ENCODE results near the gene C3orf70.

C3orf70 gene, protein sequence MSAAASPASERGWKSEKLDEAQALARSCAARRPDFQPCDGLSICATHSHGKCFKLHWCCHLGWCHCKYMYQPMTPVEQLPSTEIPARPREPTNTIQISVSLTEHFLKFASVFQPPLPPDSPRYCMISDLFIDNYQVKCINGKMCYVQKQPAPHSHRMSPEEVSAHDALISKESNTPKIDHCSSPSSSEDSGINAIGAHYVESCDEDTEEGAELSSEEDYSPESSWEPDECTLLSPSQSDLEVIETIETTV

DNA sequence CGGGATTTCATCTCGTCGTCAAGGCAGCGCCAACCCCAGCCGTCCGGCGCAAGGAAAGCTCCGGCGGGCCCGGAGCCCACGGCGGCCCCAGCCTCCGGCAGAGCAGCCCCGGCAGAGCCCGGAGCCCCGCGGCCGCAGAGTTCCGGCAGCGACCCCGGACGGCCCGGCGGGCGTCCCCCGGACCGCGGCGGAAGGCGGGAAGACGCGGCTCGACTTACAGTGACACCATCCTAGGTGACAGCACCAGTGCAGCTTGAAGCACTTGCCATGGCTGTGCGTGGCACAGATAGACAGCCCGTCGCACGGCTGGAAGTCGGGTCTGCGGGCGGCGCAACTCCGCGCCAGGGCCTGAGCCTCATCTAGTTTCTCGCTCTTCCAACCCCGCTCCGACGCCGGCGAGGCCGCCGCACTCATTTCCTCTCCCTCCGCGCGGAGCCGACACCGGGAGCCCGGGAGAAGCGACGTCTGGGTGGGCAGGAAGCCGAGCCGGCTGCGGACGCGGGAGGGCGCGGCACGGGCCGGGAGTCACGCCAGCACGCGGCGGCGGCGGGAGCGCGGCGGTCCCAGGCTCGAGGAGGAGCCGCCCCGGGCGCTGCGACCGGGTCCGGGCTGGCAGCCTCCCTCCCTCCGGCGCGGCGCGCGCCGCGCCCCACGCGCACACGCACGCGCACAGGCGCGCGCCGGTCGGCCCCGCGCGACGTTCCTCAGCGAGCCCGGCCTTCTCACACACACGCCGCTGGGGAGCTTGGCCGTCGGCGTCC, at the start of gene C3orf70:
C3orf70 (minus strand) TSS at position 651 of the 761 bp plus-strand sequence; CDS start at position 414, 237 bp downstream.
- DNase-seq, result no peak

DNA sequence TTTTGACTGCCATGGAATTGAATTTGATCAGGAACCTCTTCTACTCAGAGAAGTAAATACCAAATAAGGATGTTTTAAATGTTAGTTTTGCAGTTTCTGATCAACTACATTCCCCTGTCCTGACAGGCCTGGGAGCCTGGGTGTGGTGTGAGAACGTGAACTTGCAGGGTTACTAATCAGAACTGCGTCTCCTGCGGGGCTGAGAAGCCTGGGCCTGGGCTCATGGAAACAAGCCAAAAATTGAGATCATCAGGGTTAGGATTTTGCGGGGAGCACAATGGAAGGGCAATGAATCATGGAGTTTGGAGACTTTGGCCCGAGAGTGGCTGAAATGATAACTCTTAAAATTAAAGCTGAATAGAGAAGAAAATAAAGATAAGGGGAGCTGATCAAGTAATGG, 47.8 kb upstream of the C3orf70 start:
- no peak for DNase-seq

DNA sequence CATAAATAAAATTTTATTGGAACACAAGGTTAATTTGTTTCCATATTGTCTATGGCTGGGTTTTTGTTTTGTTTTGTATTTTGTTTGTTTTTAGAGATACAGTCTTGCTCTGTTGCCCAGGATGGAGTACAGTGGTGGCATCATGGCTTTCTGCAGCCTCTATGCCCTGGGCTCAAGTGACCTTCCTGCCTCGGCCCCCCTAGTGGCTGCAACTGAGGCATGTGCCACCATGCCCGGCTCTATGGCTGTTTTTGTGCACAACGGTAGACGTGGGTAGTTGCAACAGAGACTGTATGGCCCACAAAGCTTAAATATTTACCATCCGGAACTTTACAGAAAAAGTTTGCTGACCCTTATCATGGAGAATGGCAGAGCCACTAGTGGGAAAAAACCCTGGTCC, 46.8 kb upstream of the C3orf70 start:
- no peak for DNase-seq

DNA sequence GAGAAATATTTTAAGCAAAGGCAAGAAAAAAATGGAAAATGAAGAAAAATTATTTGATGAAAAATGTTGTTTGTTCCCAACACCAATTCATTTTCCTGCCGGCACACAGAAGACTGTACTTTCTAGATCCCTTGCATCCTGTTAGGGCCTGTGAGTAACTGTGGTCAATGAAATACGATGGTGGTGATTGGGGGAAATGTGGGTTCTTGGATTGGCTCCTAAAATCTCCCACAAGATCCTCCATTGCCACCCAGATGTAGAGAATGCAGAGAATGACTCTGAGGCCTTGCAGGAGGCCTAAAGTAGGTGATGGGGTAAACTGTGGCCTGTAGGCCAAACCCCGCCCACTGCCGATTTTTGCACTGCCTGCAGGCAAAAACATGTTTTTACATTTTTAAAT, 46.3 kb upstream of the C3orf70 start:
- no peak for DNase-seq

DNA sequence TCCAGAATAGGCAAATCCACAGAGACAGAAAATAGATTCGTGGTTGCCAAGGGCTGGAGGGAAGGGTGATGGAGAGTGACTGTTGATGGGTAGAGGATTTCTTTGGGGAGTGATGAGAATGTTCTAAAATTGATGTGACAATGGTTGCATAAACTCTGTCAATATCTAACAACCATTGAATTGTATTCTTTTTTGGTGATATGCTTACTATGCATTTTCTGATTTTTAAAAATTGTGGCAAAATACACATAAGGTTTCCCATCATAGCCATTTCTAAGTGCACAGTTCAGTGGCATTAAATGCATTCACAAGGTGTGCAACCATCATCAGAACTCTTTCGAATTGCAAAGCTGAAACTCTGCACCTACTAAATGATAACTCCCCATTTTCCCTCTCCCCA, 44.2 kb upstream of the C3orf70 start:
- no peak for DNase-seq

DNA sequence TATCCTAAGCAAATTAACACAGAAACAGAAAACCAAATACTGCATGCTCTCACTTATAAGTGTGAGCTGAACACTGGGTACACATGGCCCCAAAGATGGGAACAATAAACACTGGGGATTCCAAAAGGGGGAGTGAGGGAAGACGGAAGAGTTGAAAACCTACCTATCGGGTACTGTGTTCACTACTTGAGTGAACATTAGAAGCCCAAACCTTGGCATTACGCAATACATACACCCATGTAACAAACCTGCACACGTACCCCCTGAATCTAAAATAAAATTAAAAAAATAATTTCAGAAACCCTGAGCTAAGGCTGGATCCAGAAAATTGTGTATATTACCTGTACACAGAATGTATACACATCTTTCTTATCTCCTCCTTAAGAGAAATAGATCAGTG, 42.8 kb upstream of the C3orf70 start:
- DNase-seq, result no peak

DNA sequence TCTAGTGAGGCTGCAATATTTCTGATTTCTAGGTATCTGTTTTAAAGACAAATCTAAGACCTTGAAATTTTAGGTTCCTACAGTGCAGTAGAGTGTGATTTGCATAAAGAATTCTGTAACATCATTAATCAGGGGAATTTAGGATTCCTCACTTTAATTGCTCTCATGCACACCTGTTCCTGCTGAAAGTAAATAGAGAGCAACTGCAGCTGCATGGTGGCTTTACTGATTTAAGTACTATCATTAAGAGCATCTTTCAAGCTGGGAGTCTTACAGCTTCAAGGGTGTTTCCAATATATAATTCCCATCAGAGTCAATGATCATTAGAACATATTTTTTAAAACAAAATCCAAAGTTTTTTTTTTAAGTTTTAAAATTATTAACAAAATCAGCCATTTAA, 36.0 kb upstream of the C3orf70 start:
- DNase-seq, result peak; percentile 87

DNA sequence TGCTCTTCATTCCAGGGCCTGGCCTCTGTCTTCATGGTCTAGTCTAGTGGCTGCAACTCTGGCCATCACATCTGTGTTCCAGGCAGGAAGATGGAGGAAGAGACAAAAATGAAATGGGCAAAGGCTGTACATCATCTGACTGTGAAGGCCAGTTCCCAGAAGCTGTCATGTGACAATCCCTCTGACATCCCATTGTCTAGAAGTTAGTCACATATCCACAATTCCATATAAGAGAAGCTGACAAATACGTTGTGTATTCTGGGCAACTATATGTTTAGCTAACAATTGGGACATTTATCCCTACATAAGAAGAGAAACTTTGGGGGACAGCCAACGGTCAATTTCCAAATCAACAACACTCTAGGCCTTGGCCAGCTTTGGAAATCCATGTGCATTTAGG, 34.5 kb upstream of the C3orf70 start:
- no peak for DNase-seq

DNA sequence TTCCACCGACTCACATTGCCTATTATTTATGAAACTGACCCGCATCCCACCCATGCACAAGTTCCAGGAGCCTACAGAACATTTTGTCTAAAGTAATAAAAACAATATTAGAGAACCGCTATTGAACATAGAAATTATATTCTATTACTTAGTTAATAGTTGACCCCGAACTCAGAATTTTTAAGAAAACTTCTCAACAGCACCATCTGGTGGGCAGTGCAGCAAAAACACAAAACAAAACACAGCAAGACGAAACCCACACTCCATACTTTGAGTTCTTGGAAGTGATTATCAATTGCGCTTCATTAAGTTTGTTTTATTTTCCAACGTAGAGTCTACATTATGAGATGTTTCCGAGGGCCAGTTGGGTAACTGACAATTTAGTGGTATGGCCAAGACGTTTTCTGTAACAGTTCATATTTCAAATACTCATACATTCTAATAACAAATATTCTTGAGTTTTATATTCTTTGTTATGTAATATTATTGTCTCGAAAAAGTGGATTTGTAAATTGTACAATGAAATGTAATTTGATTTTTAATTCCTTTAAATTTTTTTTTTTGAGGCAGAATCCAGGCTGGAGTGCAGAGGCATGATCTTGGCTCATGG, 24.0 kb upstream of the C3orf70 start:
- DNase-seq, result peak; percentile 13

DNA sequence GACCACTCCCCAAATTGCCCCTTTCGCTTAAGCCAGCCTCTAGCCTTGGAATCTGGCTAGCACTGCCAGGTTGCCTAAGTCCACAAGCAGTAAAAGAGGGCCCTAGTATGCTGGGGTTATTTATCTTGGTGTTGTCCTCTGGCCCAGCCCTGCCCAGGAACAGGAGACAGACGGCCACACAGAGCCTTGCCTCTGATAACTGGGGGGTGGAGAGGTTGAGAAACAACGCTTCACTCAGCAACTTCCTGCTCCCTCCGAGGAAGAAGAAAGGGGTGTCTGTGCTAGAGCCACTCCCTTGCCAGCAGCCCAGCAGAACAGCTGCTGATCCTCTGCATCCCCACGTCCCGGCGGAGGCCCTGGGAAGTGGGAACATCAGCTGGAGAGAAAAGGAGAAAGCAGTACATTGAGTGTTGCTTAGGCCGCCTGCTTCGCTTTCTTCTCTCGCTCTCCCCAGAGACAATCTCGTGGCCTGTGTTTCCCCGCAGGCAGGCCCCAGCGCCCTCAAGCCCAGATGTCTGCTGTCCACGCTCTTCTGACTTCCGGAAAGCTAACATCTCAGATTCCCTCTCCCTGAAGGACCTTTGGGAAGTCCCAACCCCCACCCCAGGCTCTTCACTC, 22.6 kb upstream of the C3orf70 start:
- peak; percentile 45 for DNase-seq

DNA sequence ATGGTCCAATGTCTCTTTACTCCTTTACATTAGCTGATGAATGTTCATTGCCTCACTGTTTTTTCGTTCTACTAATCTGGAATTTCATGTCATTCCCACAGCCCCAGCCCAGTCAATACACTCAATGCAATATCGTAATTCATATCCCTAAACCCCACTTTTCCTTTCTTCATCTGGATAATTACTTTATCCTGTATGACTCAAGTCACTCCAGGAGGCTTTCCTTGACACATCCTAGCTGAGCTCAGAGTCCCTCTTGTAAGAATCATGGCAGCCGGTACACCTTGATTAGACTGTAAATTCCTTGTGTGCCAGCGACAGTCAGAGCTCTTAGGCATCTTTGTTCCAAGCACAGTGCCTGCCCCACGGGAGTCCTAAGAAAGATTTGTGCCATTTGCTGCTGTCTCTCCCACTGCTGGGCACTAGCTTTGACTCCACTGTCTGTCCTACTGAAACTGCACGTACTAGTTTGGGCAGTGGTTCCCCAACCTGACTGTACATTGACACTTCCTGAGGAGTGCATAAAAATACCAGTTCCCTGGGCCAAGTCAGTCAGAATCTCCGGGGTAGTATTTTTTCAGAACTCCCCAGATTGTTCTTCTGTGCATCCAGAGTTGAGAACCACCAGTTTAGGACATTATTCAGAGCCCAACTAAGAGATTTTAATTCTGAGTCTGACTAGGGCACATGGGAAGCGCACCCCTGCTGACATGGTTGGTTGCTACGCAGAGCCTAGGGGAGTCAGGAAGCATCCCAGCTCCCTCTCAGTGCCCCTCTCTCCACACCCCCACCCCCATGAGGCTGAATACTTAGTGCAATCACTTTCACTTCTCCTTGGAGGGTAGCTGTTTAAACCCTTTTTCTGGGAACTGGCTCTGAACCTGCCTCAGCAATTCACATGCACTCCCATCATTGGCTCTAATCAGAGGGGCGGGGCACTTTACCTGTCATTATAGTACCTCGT, 19.5 kb upstream of the C3orf70 start:
- DNase-seq, result no peak

DNA sequence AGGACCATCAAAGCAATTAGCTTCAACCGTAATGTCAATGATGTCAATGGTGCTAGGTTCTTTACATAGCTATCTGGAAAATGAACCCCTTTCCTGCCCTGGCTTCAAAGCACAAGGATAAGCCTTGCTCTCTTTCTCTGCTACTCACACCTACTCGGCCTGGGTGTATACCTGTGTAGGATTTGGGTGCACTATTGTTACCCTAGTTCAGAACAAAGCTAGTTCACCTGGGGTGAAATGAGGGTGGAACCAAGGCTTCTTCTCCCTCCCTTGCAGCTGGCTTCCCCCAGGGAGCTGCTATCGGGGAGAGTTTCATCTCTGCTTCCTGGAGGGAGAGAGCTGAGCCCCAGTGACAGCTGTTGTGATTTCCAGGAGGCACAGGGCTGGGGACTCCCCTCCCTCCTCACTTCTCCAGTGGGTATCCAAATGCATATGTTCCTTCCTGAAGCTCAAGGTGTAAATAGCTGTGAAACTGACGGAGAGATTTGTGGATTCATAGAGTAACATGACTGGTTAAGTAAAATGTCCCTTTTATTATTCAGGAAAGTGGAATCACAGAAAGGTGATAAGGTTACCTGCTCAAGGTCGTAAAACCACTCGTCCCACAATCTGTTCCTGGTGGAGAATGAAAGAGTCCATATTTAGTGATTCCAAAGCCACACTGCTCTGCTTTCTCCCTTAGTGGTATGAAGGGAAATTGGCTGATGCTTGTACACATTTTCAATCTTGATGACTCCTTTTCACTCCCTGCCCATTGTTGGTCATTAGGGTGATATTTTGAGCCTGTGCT, 11.8 kb upstream of the C3orf70 start:
- peak; percentile 59 for DNase-seq

DNA sequence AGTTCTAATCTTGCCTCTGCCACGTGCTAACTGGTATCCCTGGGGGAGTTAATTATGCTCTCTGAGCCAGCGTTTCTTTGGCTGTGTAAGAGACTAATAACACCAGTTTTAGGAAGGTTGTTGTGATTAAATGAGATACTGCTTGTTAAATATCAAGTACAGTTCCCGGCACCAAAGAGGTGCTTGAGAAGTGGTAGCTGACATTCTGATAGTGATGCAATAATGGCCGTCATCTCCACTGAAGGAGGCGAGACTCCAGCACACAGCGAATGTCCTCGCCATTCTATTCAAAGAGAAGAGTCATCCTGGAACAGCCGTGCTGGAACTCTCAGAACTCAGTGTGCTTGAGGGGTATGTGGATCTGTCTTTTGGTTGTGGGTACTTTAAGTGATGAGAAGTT, 9.8 kb upstream of the C3orf70 start:
- DNase-seq, result no peak

DNA sequence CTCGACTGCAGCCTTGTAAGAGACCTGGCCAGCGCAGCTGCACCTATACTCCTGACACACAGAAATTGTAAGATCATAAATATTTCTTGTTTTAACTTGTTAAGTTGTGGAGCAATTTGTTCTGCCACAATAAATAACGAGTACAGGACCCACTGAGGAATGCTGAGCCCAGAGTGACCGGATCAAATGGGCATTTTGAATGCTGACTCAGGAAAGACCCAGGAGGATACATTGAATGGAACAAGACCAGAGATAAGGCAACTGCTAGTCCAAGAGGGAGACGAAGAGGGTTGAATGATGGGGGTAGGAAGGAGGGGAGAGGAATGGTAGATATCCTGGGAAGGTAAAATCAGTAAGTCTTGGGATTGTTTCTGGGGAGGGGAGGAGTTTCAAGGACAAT, 8.9 kb upstream of the C3orf70 start:
- no peak for DNase-seq

DNA sequence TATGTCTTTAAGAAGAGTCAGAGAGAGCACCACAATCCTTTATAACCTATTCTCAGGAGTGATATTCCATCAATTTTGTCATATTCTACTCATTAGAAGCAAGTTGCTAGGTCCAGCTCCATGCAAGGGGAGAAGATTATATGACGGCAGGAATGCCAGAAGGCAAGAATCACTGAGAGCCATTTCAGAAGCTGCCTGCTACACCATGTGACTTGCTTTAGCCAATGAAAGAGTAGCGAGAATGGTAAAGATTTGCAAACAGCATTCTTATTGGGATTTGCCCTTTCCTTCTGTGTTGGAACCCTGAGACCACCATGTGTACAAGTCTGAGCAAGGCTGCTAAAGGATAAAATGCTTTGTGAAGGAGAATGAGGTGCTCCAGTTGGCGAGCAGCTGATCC, 4.5 kb upstream of the C3orf70 start:
- DNase-seq, result no peak

DNA sequence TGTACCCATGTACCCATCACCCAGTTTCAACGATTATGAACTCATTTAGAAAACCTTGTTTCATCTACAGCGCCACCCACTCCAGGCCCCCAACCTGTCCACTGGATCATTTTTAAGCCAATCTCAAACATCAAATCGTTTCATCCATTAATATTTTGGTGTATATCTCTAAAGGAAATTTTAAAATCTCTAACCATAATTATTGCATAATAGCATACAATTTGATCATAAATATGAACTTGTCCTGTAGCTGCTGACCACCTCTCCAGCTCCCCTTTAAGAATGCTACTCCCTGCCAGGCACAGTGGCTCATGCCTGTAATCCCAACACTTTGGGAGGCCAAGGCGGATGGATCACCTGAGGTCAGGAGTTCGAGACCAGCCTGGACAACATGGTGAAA, 2.8 kb upstream of the C3orf70 start:
- DNase-seq, result no peak

DNA sequence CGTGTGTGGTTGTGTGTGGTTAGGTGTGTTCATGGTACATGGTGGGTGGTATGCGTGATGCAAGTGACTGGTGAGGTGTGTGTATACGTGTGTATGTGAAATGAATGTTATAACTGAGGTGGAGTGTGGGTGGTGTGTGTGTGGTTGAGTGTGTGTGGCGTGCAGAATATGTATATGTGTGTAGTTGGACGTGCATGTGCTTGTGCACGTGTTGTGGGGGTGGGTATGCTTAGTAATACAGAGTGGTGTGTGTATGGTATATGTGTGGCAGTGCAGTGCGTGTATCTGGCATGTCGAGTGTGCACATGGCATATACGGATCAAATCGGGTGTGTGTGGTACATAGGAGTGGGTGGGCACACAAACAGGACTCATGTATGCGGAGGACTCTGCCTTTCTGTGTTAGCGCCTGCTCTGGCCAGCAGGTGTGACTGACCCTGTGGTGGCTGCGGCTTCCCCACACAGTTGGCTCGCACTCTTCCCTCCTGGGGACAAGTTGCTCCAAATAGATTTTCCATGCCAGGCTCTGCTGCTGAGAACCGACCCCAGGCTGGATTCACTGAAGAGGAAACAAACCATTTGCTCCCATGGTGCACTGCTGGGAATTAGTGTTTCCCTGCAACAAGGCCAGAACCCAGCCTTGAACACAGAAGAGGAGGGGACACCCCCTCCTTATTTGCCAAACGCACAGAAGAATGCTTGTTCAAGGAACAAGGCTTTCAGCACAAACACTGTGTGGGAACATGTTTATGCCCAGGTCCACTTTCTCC, 1.2 kb upstream of the C3orf70 start:
- DNase-seq, result no peak

DNA sequence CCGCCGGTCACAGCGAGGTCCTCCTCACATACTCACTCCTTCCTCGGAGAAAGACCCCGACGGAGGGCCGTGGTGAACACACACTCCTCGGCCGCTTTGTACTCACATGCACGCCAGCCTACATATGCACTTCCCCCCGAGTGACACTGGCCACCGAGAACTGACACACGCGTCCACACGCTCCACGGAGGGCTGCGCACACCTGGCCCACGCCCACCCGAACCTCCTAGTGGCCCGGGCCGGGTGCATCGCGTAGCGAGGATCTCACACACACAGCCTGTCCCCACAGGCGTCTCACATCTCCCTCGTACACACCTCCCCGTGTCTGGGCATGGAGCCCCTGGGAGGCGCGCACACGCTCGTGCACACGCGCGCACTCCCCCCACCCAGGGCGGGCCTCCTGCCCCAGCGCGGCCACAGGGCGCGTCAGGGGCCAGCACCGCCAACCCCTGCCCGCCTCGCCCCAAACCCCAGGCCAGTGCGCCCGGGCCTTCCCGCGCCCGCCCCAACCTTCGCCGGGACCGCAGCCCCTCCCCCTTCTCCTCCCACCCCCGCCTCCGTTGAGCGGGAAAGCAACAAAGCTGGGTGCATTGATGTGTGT, 411 bp upstream of the C3orf70 start:
- DNase-seq, result no peak

DNA sequence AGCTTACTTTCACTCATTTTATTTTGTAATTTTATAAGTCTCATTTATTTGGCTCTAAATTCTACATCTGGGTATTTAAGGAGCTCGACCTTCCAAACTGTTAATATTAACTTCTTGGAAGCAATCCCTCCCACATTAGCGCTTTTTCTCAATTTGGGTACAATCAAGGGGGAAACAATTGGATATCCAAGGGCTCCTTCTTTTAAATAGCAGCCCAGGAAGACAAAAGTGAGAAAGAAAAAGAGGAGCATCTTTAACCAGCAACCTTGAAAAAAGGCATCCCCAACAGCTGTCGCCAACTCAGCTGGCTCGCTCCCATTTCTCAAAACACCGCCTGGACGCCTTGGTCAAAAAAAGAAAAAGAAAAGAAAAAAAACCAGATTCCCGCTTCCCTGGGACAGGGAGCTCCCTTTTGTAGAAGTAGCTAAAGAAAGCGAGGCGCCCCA, 873 bp downstream of the C3orf70 start:
- DNase-seq, result no peak
